Prostate gland (tissue), 2 donors: Measurements from ENCODE around the gene RFXAP.

Experiments used
- CTCF ChIP-seq, 4 experiments: fragments of 200-600 bp in 2 of 4; fragments of 450-650 bp in 2 of 4; sonication (generic) in 2 of 4; IDR thresholded peaks; 1 replicate in 3 of 4; 2 replicates in 1 of 4; pipeline ENCODE4 v1.5.1; 2016 to 2019; ENCODE audit warnings: antibody characterized with exemption in 4 of 4, mild to moderate bottlenecking in 2 of 4, moderate library complexity in 2 of 4
- POLR2AphosphoS5 ChIP-seq: sonication (generic); formaldehyde crosslinking; IDR thresholded peaks from one replicate; pipeline ENCODE4 v1.6.1; 2017; ENCODE audit warnings: antibody characterized with exemption

- no peak for TF ChIP-seq CTCF (IDR thresholded peaks at IDR 0.05)
- no peak for TF ChIP-seq POLR2AphosphoS5
Measured at GRCh38 chr13:36875431-36875830, 56.4 kb downstream of the RFXAP start.
